ENCODE results near the gene IQCM.
"Not testable (repeated sequence)": the region's sequence is repeated elsewhere in the genome, so short reads cannot be mapped to it uniquely, and the experiment has no call there.

The IQCM gene

GRCh38 chr4:149426461-149426860 is 389.2 kb downstream of the IQCM start:
- no peak for DNase-seq

GRCh38 chr4:149409555-149409962 is 406.1 kb downstream of the IQCM start:
- DNase-seq: no peak

- DNase-seq: no peak
These were observed 406.5 kb downstream of the IQCM start for GRCh38 chr4:149409146-149409545.

- no peak for DNase-seq
These were observed 411.5 kb downstream of the IQCM start for GRCh38 chr4:149404143-149404542.

- no peak for DNase-seq
These were observed 412.6 kb downstream of the IQCM start for GRCh38 chr4:149403081-149403480.

- DNase-seq: no peak
These were observed 416.6 kb downstream of the IQCM start for GRCh38 chr4:149398993-149399392.

GRCh38 chr4:149370785-149371420 is 444.7 kb downstream of the IQCM start:
- no peak for DNase-seq

GRCh38 chr4:149370002-149370401 is 445.6 kb downstream of the IQCM start:
- DNase-seq: no peak

- DNase-seq: no peak
These were observed 462.4 kb downstream of the IQCM start for GRCh38 chr4:149353241-149353640.

GRCh38 chr4:149349541-149349940 is 466.1 kb downstream of the IQCM start:
- DNase-seq: no peak

GRCh38 chr4:149347139-149347538 is 468.5 kb downstream of the IQCM start:
- no peak for DNase-seq

- no peak for DNase-seq
These were observed 470.2 kb downstream of the IQCM start for GRCh38 chr4:149345424-149345823.

- no peak for DNase-seq
These were observed 471.2 kb downstream of the IQCM start for GRCh38 chr4:149344436-149344835.

- DNase-seq: no peak
These were observed 472.0 kb downstream of the IQCM start for GRCh38 chr4:149343614-149344013.

GRCh38 chr4:149341117-149341516 is 474.5 kb downstream of the IQCM start:
- DNase-seq: not testable (repeated sequence)

- no peak for DNase-seq
These were observed 487.5 kb downstream of the IQCM start for GRCh38 chr4:149328161-149328560.

GRCh38 chr4:149322203-149322602 is 493.4 kb downstream of the IQCM start:
- no peak for DNase-seq

- DNase-seq: no peak
These were observed 494.2 kb downstream of the IQCM start for GRCh38 chr4:149321438-149321837.

- DNase-seq: no peak
These were observed 504.6 kb downstream of the IQCM start for GRCh38 chr4:149311076-149311475.

- DNase-seq: no peak
These were observed 509.1 kb downstream of the IQCM start for GRCh38 chr4:149306537-149306936.
